ENCODE data around the gene MED12L. TPM values are rescaled to one million over a fixed set of nuclear protein-coding genes. Genes with fewer than 3 reads are reported as not detected.
A peak's percentile ranks its signal among the peaks of the same experiment; 100 is the strongest.

MED12L gene
- total RNA-seq, 1 experiment from 2014 or later: 6.4 TPM

DNA sequence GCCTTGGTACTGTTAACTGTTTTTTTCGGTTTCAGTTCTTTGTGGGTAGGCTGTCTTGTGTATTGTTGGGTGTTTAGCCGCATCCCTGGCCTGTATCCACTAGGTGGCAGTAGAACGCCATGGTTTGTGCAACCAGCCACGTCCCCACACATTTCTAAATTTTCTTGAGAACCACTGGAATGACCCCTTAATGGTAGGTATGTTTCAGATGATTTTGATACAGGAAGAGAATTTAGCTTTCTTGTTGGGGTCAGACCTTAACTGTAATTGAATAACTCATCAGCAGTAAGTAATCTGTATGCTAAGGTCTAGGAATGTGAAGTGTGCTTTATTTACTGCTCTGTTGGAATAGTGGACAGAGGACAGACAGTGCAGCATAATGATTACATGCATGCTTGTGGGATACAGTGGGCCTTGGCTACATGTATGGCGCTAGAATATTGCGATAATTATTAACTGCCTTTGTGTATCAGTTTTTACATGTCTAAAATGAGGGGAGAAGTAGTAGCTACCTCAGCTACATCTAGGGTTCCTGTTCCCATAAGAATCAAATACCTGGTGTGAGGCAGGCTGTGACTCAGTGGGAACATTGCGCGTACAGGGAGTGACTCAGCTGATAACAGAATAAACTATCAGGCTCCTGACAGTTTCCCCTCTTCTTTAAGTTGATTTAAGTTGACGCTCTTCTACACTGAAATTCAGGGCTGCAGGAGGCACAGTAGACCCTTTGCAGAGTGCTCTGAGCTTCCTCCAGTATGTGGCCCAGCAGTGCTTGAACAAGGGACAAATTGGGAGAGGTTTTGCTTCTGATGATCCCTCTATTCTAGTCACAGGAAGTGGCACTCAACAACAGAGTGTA lies 142.6 kb downstream of the MED12L start:
- Histone ChIP-seq H3K4me3 (replicated peaks in 1 of 2; ENCODE audit: low read depth in 1 of 2, low read length in 2 of 2) (no peak overlapping the region), H3K36me3 (ENCODE audit: control insufficient read depth in 1 of 2, insufficient read depth in 2 of 2, low read length in 2 of 2) (no peaks in the 10 kb centered on the region), H3K27ac (ENCODE audit: low read depth, low read length) (no peak overlapping the region), H3K9ac (ENCODE audit: low read length) (no peak overlapping the region), H3K4me2 (ENCODE audit: low read length) (peak overlapping the region; percentile 55), H4K20me1 (ENCODE audit: insufficient read depth) (no peaks in the 10 kb centered on the region), H3K4me1 (ENCODE audit: control insufficient read depth in 1 of 2, insufficient read depth in 2 of 2, low read length in 2 of 2) (peaks cover 0 to 16% of the 10 kb centered on the region in 2 experiments; a peak in 2 of 4 replicates), H3K9me2 (ENCODE audit: insufficient read depth) (no peaks in the 10 kb centered on the region), H3K9me3 (ENCODE audit: control insufficient read depth in 1 of 2, insufficient read depth in 1 of 2, low read depth in 1 of 2, low read length in 2 of 2) (no peaks in the 10 kb centered on the region), H3K79me2 (ENCODE audit: insufficient read depth, low read length) (no peaks in the 10 kb centered on the region), H2AFZ (ENCODE audit: low read depth, low read length, poor library complexity, severe bottlenecking) (peak overlapping the region; percentile 74), H3K27me3 (ENCODE audit: insufficient read depth, low read length) (no peaks in the 10 kb centered on the region)
- intact Hi-C loops (cut with micrococcal nuclease): loop anchor here (1.0 to 5.0 kb wide), 3 partner anchors 55 to 689 kb away; no protein-coding TSS in a partner anchor
- ChIA-PET CTCF (interaction anchor here (0.7 to 1.5 kb wide), 4 partner anchors 53 to 611 kb away, joined by 3 to 6 read pairs (median 4); no protein-coding TSS in a partner anchor), POLR2A (no interaction called here), RAD21 (ENCODE audit: low non-redundant PET in 1 of 2, low total read pairs in 2 of 2, uncharacterized antibody in 2 of 2, unreplicated experiment in 2 of 2) (no interaction called here)
- ATAC-seq (peak; percentile 94), DNase-seq (ENCODE audit: low read depth, low spot score) (peak; percentile 54)
- TF ChIP-seq YY1 (IDR thresholded peaks at IDR 0.05; ENCODE audit: extremely low read depth, insufficient replicate concordance, low read depth, low read length): no peak
- TF ChIP-seq, protein P1, sequence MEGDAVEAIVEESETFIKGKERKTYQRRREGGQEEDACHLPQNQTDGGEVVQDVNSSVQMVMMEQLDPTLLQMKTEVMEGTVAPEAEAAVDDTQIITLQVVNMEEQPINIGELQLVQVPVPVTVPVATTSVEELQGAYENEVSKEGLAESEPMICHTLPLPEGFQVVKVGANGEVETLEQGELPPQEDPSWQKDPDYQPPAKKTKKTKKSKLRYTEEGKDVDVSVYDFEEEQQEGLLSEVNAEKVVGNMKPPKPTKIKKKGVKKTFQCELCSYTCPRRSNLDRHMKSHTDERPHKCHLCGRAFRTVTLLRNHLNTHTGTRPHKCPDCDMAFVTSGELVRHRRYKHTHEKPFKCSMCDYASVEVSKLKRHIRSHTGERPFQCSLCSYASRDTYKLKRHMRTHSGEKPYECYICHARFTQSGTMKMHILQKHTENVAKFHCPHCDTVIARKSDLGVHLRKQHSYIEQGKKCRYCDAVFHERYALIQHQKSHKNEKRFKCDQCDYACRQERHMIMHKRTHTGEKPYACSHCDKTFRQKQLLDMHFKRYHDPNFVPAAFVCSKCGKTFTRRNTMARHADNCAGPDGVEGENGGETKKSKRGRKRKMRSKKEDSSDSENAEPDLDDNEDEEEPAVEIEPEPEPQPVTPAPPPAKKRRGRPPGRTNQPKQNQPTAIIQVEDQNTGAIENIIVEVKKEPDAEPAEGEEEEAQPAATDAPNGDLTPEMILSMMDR (IDR thresholded peaks at IDR 0.05 in 2 of 3, conservative IDR thresholded peaks at IDR 0.05 in 1 of 3; ENCODE audit: borderline replicate concordance in 1 of 3, insufficient read depth in 1 of 3, low read depth in 2 of 3, low read length in 2 of 3): peak; percentile 83 to 98 (median 86)
- TF ChIP-seq CBX3 (IDR thresholded peaks at IDR 0.05; ENCODE audit: low read depth): no peak
- TF ChIP-seq RAD21 (IDR thresholded peaks at IDR 0.05; ENCODE audit: low read depth): peak; percentile 94
- TF ChIP-seq POLR2AphosphoS5 (IDR thresholded peaks at IDR 0.05; ENCODE audit: low read depth, low read length): no peak
- TF ChIP-seq ZNF274 (IDR thresholded peaks at IDR 0.05; ENCODE audit: low read depth, low read length): no peak
- TF ChIP-seq EZH2phosphoT487 (IDR thresholded peaks at IDR 0.05; ENCODE audit: borderline replicate concordance): no peak
- TF ChIP-seq, protein P2, sequence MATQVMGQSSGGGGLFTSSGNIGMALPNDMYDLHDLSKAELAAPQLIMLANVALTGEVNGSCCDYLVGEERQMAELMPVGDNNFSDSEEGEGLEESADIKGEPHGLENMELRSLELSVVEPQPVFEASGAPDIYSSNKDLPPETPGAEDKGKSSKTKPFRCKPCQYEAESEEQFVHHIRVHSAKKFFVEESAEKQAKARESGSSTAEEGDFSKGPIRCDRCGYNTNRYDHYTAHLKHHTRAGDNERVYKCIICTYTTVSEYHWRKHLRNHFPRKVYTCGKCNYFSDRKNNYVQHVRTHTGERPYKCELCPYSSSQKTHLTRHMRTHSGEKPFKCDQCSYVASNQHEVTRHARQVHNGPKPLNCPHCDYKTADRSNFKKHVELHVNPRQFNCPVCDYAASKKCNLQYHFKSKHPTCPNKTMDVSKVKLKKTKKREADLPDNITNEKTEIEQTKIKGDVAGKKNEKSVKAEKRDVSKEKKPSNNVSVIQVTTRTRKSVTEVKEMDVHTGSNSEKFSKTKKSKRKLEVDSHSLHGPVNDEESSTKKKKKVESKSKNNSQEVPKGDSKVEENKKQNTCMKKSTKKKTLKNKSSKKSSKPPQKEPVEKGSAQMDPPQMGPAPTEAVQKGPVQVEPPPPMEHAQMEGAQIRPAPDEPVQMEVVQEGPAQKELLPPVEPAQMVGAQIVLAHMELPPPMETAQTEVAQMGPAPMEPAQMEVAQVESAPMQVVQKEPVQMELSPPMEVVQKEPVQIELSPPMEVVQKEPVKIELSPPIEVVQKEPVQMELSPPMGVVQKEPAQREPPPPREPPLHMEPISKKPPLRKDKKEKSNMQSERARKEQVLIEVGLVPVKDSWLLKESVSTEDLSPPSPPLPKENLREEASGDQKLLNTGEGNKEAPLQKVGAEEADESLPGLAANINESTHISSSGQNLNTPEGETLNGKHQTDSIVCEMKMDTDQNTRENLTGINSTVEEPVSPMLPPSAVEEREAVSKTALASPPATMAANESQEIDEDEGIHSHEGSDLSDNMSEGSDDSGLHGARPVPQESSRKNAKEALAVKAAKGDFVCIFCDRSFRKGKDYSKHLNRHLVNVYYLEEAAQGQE (IDR thresholded peaks at IDR 0.05; ENCODE audit: low read depth): no peak
- no peak for TF ChIP-seq ZFX (IDR thresholded peaks at IDR 0.05)
- TF ChIP-seq EZH2 (IDR thresholded peaks at IDR 0.05): no peak
- TF ChIP-seq FOSL1 (IDR thresholded peaks at IDR 0.05; ENCODE audit: low read depth): peak; percentile 35
- TF ChIP-seq, protein P3, sequence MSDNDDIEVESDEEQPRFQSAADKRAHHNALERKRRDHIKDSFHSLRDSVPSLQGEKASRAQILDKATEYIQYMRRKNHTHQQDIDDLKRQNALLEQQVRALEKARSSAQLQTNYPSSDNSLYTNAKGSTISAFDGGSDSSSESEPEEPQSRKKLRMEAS (IDR thresholded peaks at IDR 0.05): no peak; the same call in 1 of the 2 replicates
- TF ChIP-seq, protein P4, sequence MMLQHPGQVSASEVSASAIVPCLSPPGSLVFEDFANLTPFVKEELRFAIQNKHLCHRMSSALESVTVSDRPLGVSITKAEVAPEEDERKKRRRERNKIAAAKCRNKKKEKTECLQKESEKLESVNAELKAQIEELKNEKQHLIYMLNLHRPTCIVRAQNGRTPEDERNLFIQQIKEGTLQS (IDR thresholded peaks at IDR 0.05): no peak
- BruUV-seq (replicated peaks): no TSS peak
